ENCODE measurements around the gene MAD1L1.

The MAD1L1 gene

GRCh38 chr7:1910081-1910685, 322.6 kb downstream of the MAD1L1 start:
- Histone ChIP-seq H4K20me1 (ENCODE audit: insufficient read depth) (no peaks in the 10 kb centered on the region), H3K4me2 (no peak overlapping the region), H3K9ac (no peak overlapping the region), H3K27ac (no peak overlapping the region), H3K4me3 (IDR thresholded peaks at IDR 0.05; ENCODE audit: insufficient read depth, low read depth, low read length) (no peak overlapping the region), H3K79me2 (ENCODE audit: insufficient read depth, low read depth) (no peaks in the 10 kb centered on the region), H3K36me3 (ENCODE audit: insufficient read depth) (no peaks in the 10 kb centered on the region), H3K4me1 (ENCODE audit: low read depth, poor library complexity, severe bottlenecking) (no peaks in the 10 kb centered on the region), H3K27me3 (ENCODE audit: insufficient read depth, low read depth) (no peaks in the 10 kb centered on the region), H2AFZ (ENCODE audit: low read depth) (no peak overlapping the region)
- TF ChIP-seq, protein P1, sequence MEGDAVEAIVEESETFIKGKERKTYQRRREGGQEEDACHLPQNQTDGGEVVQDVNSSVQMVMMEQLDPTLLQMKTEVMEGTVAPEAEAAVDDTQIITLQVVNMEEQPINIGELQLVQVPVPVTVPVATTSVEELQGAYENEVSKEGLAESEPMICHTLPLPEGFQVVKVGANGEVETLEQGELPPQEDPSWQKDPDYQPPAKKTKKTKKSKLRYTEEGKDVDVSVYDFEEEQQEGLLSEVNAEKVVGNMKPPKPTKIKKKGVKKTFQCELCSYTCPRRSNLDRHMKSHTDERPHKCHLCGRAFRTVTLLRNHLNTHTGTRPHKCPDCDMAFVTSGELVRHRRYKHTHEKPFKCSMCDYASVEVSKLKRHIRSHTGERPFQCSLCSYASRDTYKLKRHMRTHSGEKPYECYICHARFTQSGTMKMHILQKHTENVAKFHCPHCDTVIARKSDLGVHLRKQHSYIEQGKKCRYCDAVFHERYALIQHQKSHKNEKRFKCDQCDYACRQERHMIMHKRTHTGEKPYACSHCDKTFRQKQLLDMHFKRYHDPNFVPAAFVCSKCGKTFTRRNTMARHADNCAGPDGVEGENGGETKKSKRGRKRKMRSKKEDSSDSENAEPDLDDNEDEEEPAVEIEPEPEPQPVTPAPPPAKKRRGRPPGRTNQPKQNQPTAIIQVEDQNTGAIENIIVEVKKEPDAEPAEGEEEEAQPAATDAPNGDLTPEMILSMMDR (conservative IDR thresholded peaks at IDR 0.05; ENCODE audit: low read depth, low read length), result no peak

- H3K4me2 ChIP-seq, result no peak overlapping the region
- H3K27ac ChIP-seq, result no peak overlapping the region
- no peak overlapping the region for H2AFZ ChIP-seq (ENCODE audit: low read depth)
- no peaks in the 10 kb centered on the region for H3K4me1 ChIP-seq (ENCODE audit: low read depth, poor library complexity, severe bottlenecking)
- no peaks in the 10 kb centered on the region for H3K27me3 ChIP-seq (ENCODE audit: insufficient read depth, low read depth)
- TF ChIP-seq, protein P1 (conservative IDR thresholded peaks at IDR 0.05; ENCODE audit: low read depth, low read length), result no peak
- H3K79me2 ChIP-seq (ENCODE audit: insufficient read depth, low read depth), result no peaks in the 10 kb centered on the region
- no peaks in the 10 kb centered on the region for H4K20me1 ChIP-seq (ENCODE audit: insufficient read depth)
- H3K36me3 ChIP-seq (ENCODE audit: insufficient read depth), result no peaks in the 10 kb centered on the region
- H3K9ac ChIP-seq, result no peak overlapping the region
- no peak overlapping the region for H3K4me3 ChIP-seq (IDR thresholded peaks at IDR 0.05; ENCODE audit: insufficient read depth, low read depth, low read length)
Measured at GRCh38 chr7:1909476-1909875, 323.3 kb downstream of the MAD1L1 start.

- Histone ChIP-seq H3K36me3 (ENCODE audit: insufficient read depth) (no peaks in the 10 kb centered on the region), H3K27ac (no peak overlapping the region), H3K9ac (no peak overlapping the region), H2AFZ (ENCODE audit: low read depth) (no peak overlapping the region), H3K27me3 (ENCODE audit: insufficient read depth, low read depth) (no peaks in the 10 kb centered on the region), H3K79me2 (ENCODE audit: insufficient read depth, low read depth) (no peaks in the 10 kb centered on the region), H4K20me1 (ENCODE audit: insufficient read depth) (no peaks in the 10 kb centered on the region), H3K4me1 (ENCODE audit: low read depth, poor library complexity, severe bottlenecking) (no peaks in the 10 kb centered on the region), H3K4me3 (IDR thresholded peaks at IDR 0.05; ENCODE audit: insufficient read depth, low read depth, low read length) (no peak overlapping the region), H3K4me2 (no peak overlapping the region)
- TF ChIP-seq, protein P1 (conservative IDR thresholded peaks at IDR 0.05; ENCODE audit: low read depth, low read length), result no peak
Measured at GRCh38 chr7:1908823-1909420, 323.8 kb downstream of the MAD1L1 start.

GRCh38 chr7:1907751-1908365, 324.9 kb downstream of the MAD1L1 start:
- Histone ChIP-seq H3K36me3 (ENCODE audit: insufficient read depth) (no peaks in the 10 kb centered on the region), H3K4me1 (ENCODE audit: low read depth, poor library complexity, severe bottlenecking) (no peaks in the 10 kb centered on the region), H2AFZ (ENCODE audit: low read depth) (no peak overlapping the region), H4K20me1 (ENCODE audit: insufficient read depth) (no peaks in the 10 kb centered on the region), H3K4me3 (IDR thresholded peaks at IDR 0.05; ENCODE audit: insufficient read depth, low read depth, low read length) (no peak overlapping the region), H3K27me3 (ENCODE audit: insufficient read depth, low read depth) (no peaks in the 10 kb centered on the region), H3K4me2 (no peak overlapping the region), H3K27ac (no peak overlapping the region), H3K79me2 (ENCODE audit: insufficient read depth, low read depth) (no peaks in the 10 kb centered on the region), H3K9ac (no peak overlapping the region)
- TF ChIP-seq, protein P1 (conservative IDR thresholded peaks at IDR 0.05; ENCODE audit: low read depth, low read length), result no peak
